Tibial nerve (tissue), 4 donors: Measurements from ENCODE around the gene MYO3B. TPM values are rescaled to one million over a fixed set of nuclear protein-coding genes. Genes with fewer than 3 reads are reported as not detected.
"Not testable (repeated sequence)": the region's sequence is repeated elsewhere in the genome, so short reads cannot be mapped to it uniquely, and the experiment has no call there.

Experiments
- DNase-seq, 2 donors: peaks; one replicate each; pipeline ENCODE4 v3.0.0-alpha.2; 2019; ENCODE audit warnings: low spot score in 2 of 2
- H3K27ac ChIP-seq, 4 donors: fragments of 200-600 bp; sonication (generic) in 3 of 4; one replicate each; pipeline ENCODE4 v1.5.1; 2017 to 2019; ENCODE audit warnings: mild to moderate bottlenecking in 1 of 4
- H3K27me3 ChIP-seq, 2 donors: fragments of 200-600 bp; sonication (generic) in 1 of 2; one replicate each; pipeline versions ENCODE4 v1.5.1 to v1.6.0; 2017 to 2019
- H3K36me3 ChIP-seq, 3 donors: fragments of 200-600 bp; sonication (generic); one replicate each; pipeline ENCODE4 v1.5.1; 2018 to 2019
- H3K4me1 ChIP-seq, 4 donors: fragments of 200-600 bp; sonication (generic) in 3 of 4; one replicate each; pipeline ENCODE4 v1.5.1; 2017 to 2019
- H3K4me3 ChIP-seq, 4 donors: fragments of 200-600 bp; sonication (generic) in 3 of 4; one replicate each; pipeline ENCODE4 v1.5.1; 2017 to 2019; ENCODE audit warnings: mild to moderate bottlenecking in 1 of 4, moderate library complexity in 1 of 4
- H3K9me3 ChIP-seq, 4 donors: fragments of 200-600 bp; sonication (generic) in 3 of 4; one replicate each; pipeline ENCODE4 v1.5.1; 2017 to 2019
- CTCF ChIP-seq, 5 experiments: fragments of 200-600 bp in 3 of 5; fragments of 450-650 bp in 2 of 5; sonication (generic) in 3 of 5; IDR thresholded peaks; one replicate each; pipeline ENCODE4 v1.5.1; 2016 to 2019; ENCODE audit warnings: antibody characterized with exemption in 5 of 5, mild to moderate bottlenecking in 3 of 5, moderate library complexity in 2 of 5
- EP300 ChIP-seq, 2 donors: sonication (generic); formaldehyde crosslinking; IDR thresholded peaks; one replicate each; pipeline ENCODE4 v1.6.1; 2017; ENCODE audit warnings: antibody characterized with exemption in 2 of 2, mild to moderate bottlenecking in 1 of 2
- POLR2A ChIP-seq, 2 donors: fragments of 450-650 bp; IDR thresholded peaks; one replicate each; pipeline ENCODE4 v1.6.1; 2017; ENCODE audit warnings: antibody characterized with exemption in 2 of 2, mild to moderate bottlenecking in 2 of 2, moderate library complexity in 2 of 2
- WGBS, 2 donors: methylation state at CpG; one replicate each; pipeline ENCODE4 v1.1.5; 2018; 5-methylcytosine and 5-hydroxymethylcytosine counted together
- total RNA-seq, 4 donors: library from RNA; depleted of rRNA; stranded (reverse); fragments of >200 nt; gene quantifications; one replicate each; pipeline ENCODE4 v1.1.0, GENCODE V29; 2016

Gene MYO3B
- total RNA-seq, 4 donors from 2014 or later = 0.22 to 0.63 (median 0.39) TPM; not detected in 1

- Histone ChIP-seq H3K27ac (peak overlapping the region in 1 of 4 donors; percentile 45), H3K36me3 (no peaks in the 10 kb centered on the region), H3K27me3 (no peaks in the 10 kb centered on the region), H3K9me3 (no peaks in the 10 kb centered on the region), H3K4me1 (peaks cover 0 to 9% (median 0%) of the 10 kb centered on the region in 4 donors), H3K4me3 (no peak overlapping the region)
- TF ChIP-seq POLR2A (IDR thresholded peaks at IDR 0.05) (no peak), EP300 (IDR thresholded peaks at IDR 0.05) (no peak), CTCF (IDR thresholded peaks at IDR 0.05) (no peak)
- no peak for DNase-seq
- 52 to 67% methylated on average over 3 of the region's 3 CpGs for WGBS, 2 donors
These were observed 418.6 kb downstream of the MYO3B start for GRCh38 chr2:170596576-170596975.

GRCh38 chr2:170598067-170598395, 420.1 kb downstream of the MYO3B start:
- peak in 1 of 2 donors; percentile 14 for DNase-seq
- 44 to 60% methylated on average over 4 of the region's 4 CpGs for WGBS, 2 donors
- peak overlapping the region in 1 of 4 donors; percentile 29 for H3K27ac ChIP-seq
- no peaks in the 10 kb centered on the region for H3K27me3 ChIP-seq
- H3K4me3 ChIP-seq = no peak overlapping the region
- H3K9me3 ChIP-seq = no peaks in the 10 kb centered on the region
- peaks cover 0 to 9% (median 0%) of the 10 kb centered on the region in 4 donors for H3K4me1 ChIP-seq
- H3K36me3 ChIP-seq = no peaks in the 10 kb centered on the region
- peak in 1 of 2 donors; percentile 12 for TF ChIP-seq EP300 (IDR thresholded peaks at IDR 0.05)
- TF ChIP-seq POLR2A (IDR thresholded peaks at IDR 0.05) = no peak

- WGBS, 2 donors = 53 to 83% methylated on average over 2 of the region's 2 CpGs
- no peak for DNase-seq
- no peaks in the 10 kb centered on the region for H3K9me3 ChIP-seq
- TF ChIP-seq EP300 (IDR thresholded peaks at IDR 0.05) (no peak), CTCF (IDR thresholded peaks at IDR 0.05) (no peak), POLR2A (IDR thresholded peaks at IDR 0.05) (no peak)
- H3K27ac ChIP-seq = no peak overlapping the region
- no peak overlapping the region for H3K4me3 ChIP-seq
- no peaks in the 10 kb centered on the region for H3K27me3 ChIP-seq
- peaks cover 0 to 9% (median 0%) of the 10 kb centered on the region in 4 donors for H3K4me1 ChIP-seq
- no peaks in the 10 kb centered on the region for H3K36me3 ChIP-seq
These were observed 423.5 kb downstream of the MYO3B start for GRCh38 chr2:170601489-170601888.

DNA sequence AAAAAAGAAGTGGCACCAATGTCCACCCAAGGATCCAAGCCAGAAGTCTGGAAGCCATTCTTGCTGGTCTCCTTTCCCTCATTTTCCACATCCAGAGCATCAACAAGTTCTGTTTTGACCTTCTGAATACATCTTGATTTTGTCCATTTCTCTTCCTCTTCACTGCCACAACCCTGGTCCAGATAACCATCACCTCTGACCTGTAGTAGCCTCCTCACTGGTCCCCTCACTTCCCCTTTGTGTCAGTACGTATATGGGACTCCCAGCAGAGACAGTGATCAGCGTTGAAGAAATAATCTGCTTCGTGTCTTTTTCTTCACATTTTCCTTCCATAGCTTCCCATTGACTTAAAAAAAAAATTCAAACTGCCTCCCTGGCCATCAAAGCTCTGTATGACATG, 427.9 kb downstream of the MYO3B start:
- TF ChIP-seq EP300 (IDR thresholded peaks at IDR 0.05) (no peak), POLR2A (IDR thresholded peaks at IDR 0.05) (no peak), CTCF (IDR thresholded peaks at IDR 0.05) (no peak)
- no peaks in the 10 kb centered on the region for H3K4me1 ChIP-seq
- no peak for DNase-seq
- 91 to 92% methylated on average over 3 of the region's 3 CpGs for WGBS, 2 donors
- H3K27ac ChIP-seq = no peak overlapping the region
- no peaks in the 10 kb centered on the region for H3K36me3 ChIP-seq
- no peaks in the 10 kb centered on the region for H3K9me3 ChIP-seq
- H3K4me3 ChIP-seq = no peak overlapping the region
- no peaks in the 10 kb centered on the region for H3K27me3 ChIP-seq

DNA sequence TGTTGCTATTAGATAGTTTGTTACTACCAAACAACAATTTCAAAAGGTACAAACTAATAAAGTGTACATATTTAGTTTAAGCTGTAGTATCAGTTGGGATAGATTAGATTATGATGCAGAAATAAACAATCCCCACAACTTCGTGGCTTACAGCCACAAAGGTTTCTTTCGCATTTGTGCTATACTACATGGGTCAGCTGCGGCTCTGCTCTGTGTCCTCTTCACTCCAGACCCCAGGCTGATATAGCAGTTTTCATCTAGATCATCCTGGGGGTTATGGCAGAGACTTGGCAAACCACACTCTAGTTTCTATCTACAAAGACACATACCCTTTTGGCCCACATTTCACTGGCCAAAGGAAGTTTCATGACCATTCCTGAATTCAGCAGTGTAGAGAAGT, 429.2 kb downstream of the MYO3B start:
- Histone ChIP-seq H3K27me3 (no peaks in the 10 kb centered on the region), H3K36me3 (no peaks in the 10 kb centered on the region), H3K4me3 (no peak overlapping the region), H3K9me3 (no peaks in the 10 kb centered on the region), H3K4me1 (no peaks in the 10 kb centered on the region), H3K27ac (no peak overlapping the region)
- no peak for DNase-seq
- 86 to 88% methylated on average over 3 of the region's 3 CpGs for WGBS, 2 donors
- TF ChIP-seq POLR2A (IDR thresholded peaks at IDR 0.05) (no peak), EP300 (IDR thresholded peaks at IDR 0.05) (no peak), CTCF (IDR thresholded peaks at IDR 0.05) (no peak)

DNA sequence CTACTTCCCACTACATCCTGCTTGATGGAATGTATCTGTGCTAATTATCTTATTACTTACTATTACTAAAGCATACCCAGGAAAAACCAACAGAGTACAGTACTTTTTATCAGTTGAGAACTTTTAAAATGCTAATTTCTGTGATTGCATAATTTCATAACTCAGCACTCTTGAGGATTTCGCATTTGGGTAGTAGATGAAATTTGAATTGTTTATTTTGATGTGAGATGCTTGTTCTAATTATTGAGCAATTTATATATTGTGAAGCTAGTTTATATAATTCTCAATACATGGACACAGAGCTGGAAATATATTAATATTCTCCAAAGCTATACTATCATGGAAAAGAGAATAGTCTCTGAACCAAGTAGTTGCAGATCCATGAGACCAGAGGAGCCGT, 432.7 kb downstream of the MYO3B start:
- TF ChIP-seq CTCF (IDR thresholded peaks at IDR 0.05) = no peak
- no peak for TF ChIP-seq POLR2A (IDR thresholded peaks at IDR 0.05)
- no peak for TF ChIP-seq EP300 (IDR thresholded peaks at IDR 0.05)
- Histone ChIP-seq H3K4me3 (no peak overlapping the region), H3K9me3 (peaks cover 0 to 6% (median 0%) of the 10 kb centered on the region in 4 donors), H3K36me3 (no peaks in the 10 kb centered on the region), H3K27ac (no peak overlapping the region), H3K4me1 (no peaks in the 10 kb centered on the region), H3K27me3 (no peaks in the 10 kb centered on the region)
- no peak for DNase-seq
- WGBS, 2 donors = 77 to 79% methylated on average over 2 of the region's 2 CpGs

DNA sequence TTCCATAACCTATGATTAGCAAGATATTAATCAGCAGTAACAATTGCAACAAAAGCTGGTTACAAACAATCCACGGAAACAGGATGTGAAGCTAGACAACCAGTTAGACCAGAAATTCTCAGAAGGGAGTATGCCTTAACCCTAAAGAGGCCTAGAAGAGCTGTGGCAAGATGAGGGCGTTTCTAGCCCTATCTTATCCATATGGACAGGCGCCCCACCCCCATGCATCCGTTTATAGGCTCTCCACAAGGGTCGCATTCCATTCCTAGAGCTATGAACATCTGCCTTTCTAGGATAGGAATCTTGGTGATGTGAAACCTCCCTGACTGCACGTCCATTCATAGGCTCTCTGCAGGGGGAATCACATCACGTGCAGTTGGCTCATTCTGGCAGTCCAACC, 441.0 kb downstream of the MYO3B start:
- H3K27me3 ChIP-seq, H3K4me3 ChIP-seq, DNase-seq, H3K36me3 ChIP-seq, H3K27ac ChIP-seq, H3K4me1 ChIP-seq: not testable (repeated sequence)
- peaks cover 0 to 33% (median 0%) of the 10 kb centered on the region in 4 donors for H3K9me3 ChIP-seq
- WGBS, 2 donors = 80 to 86% methylated on average over 5 of the region's 7 CpGs

DNA sequence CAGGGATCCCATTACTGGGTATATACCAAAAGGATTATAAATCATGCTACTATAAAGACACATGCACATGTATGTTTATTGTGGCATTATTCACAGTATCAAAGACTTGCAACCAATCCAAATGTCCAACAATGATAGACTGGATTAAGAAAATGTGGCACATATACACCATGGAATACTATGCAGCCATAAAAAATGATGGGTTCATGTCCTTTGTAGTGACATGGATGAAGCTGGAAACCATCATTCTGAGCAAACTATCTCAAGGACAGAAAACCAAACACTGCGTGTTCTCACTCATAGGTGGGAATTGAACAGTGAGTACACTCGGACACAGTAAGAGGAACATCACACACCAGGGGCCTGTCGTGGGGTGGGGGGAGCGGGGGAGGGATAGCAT, 457.1 kb downstream of the MYO3B start:
- H3K4me1 ChIP-seq, DNase-seq, H3K9me3 ChIP-seq, H3K36me3 ChIP-seq, H3K27me3 ChIP-seq, H3K27ac ChIP-seq, H3K4me3 ChIP-seq: not testable (repeated sequence)
- 94 to 96% methylated on average over 4 of the region's 4 CpGs for WGBS, 2 donors
